Fibroblast of lung (primary cell): ENCODE data around the gene CAMTA1. TPM values are rescaled to one million over a fixed set of nuclear protein-coding genes. Genes with fewer than 3 reads are reported as not detected.

Source experiments
- DNase-seq, 2 donors: peaks; one replicate each; pipeline versions ENCODE4 v3.0.0 to v3.0.0-alpha.2; 2010; ENCODE audit warnings: low read depth in 2 of 2
- H2AFZ ChIP-seq: 2 replicates; pipeline ENCODE4 v1.5.1; 2012; ENCODE audit warnings: low read length, control low read depth, inconsistent platforms
- H3K27ac ChIP-seq: 2 replicates; pipeline ENCODE4 v1.5.1; 2011; ENCODE audit warnings: low read length, control low read depth; ENCODE audit not compliant: insufficient read depth
- H3K27me3 ChIP-seq: 2 replicates; pipeline ENCODE4 v1.5.1; 2011; ENCODE audit warnings: mild to moderate bottlenecking, low read length; ENCODE audit not compliant: control insufficient read depth, insufficient read depth
- H3K36me3 ChIP-seq: 2 replicates; pipeline ENCODE4 v1.5.1; 2011; ENCODE audit warnings: low read length; ENCODE audit not compliant: control insufficient read depth, insufficient read depth
- H3K4me1 ChIP-seq: 2 replicates; pipeline ENCODE4 v1.5.1; 2011; ENCODE audit warnings: low read length; ENCODE audit not compliant: control insufficient read depth, insufficient read depth; ENCODE audit errors: extremely low read depth
- H3K4me2 ChIP-seq: 2 replicates; pipeline ENCODE4 v1.5.1; 2011; ENCODE audit warnings: low read length, control low read depth; ENCODE audit not compliant: insufficient read depth; ENCODE audit errors: extremely low read depth
- H3K4me3 ChIP-seq, 4 experiments: fragments of 200-600 bp in 1 of 4; sonication (generic) in 1 of 4; replicated peaks in 1 of 4; 2 replicates each; pipeline ENCODE4 v1.5.1; 2011 to 2016; ENCODE audit warnings: low read length in 4 of 4, low read depth in 3 of 4, mild to moderate bottlenecking in 3 of 4, control low read depth in 2 of 4, inconsistent platforms in 1 of 4, mixed read lengths in 1 of 4; ENCODE audit not compliant: insufficient read depth in 1 of 4; ENCODE audit errors: control extremely low read depth in 1 of 4
- H3K79me2 ChIP-seq: 2 replicates; pipeline ENCODE4 v1.5.1; 2012; ENCODE audit warnings: mild to moderate bottlenecking, low read length, inconsistent platforms; ENCODE audit not compliant: control insufficient read depth, insufficient read depth
- H3K9ac ChIP-seq: 2 replicates; pipeline ENCODE4 v1.5.1; 2011; ENCODE audit warnings: mild to moderate bottlenecking, low read length, control low read depth; ENCODE audit not compliant: insufficient read depth
- H3K9me3 ChIP-seq: 2 replicates; pipeline ENCODE4 v1.5.1; 2012; ENCODE audit warnings: low read depth, low read length; ENCODE audit not compliant: control insufficient read depth, insufficient read depth
- H4K20me1 ChIP-seq: 2 replicates; pipeline ENCODE4 v1.5.1; 2011; ENCODE audit warnings: low read length; ENCODE audit not compliant: control insufficient read depth, insufficient read depth; ENCODE audit errors: extremely low read depth
- CTCF ChIP-seq, 2 donors: IDR thresholded peaks in 1 of 2; conservative IDR thresholded peaks in 1 of 2; 1 replicate in 1 of 2; 2 replicates in 1 of 2; pipeline ENCODE4 v1.5.1; 2011 to 2012; ENCODE audit warnings: low read length in 2 of 2, control low read depth in 1 of 2, inconsistent platforms in 1 of 2, low read depth in 1 of 2, mild to moderate bottlenecking in 1 of 2
- EZH2 ChIP-seq: IDR thresholded peaks from 2 replicates; pipeline ENCODE4 v1.5.1; 2012; ENCODE audit warnings: low read length, control low read depth, mild to moderate bottlenecking; ENCODE audit errors: missing control alignments
- polyA plus RNA-seq, 2 donors: library from polyadenylated mRNA; depleted of rRNA in 1 of 2; stranded (reverse) in 1 of 2; unstranded in 1 of 2; fragments of >200 nt; gene quantifications; 2 replicates each; pipeline ENCODE4 v1.2.1, GENCODE V29; 2011 to 2012; ENCODE audit warnings: missing spikeins in 1 of 2
- total RNA-seq: library from RNA; depleted of rRNA; stranded (reverse); fragments of >200 nt; gene quantifications from 2 replicates; pipeline ENCODE4 v1.2.1, GENCODE V29; 2014

Gene CAMTA1
- total and polyA plus RNA-seq, 2 donors (not counting 1 experiment from before 2014, with no cell fraction given): 47.6 to 86.0 TPM

GRCh38 chr1:7233646-7234470, 448.6 kb downstream of the CAMTA1 start:
- no peak overlapping the region for H2AFZ ChIP-seq
- no peaks in the 10 kb centered on the region for H3K9me3 ChIP-seq
- no peak overlapping the region for H3K9ac ChIP-seq
- H3K27me3 ChIP-seq: no peaks in the 10 kb centered on the region
- H3K79me2 ChIP-seq: no peaks in the 10 kb centered on the region
- H3K4me1 ChIP-seq: peaks cover 2% of the 10 kb centered on the region
- TF ChIP-seq EZH2 (no peak), CTCF (conservative IDR thresholded peaks at IDR 0.05 in 1 of 2, IDR thresholded peaks at IDR 0.05 in 1 of 2; ENCODE audit: low read depth in 1 of 2, low read length in 2 of 2) (no peak)
- no peak for DNase-seq
- H3K27ac ChIP-seq: no peak overlapping the region
- no peak overlapping the region for H3K4me2 ChIP-seq
- H3K36me3 ChIP-seq: no peaks in the 10 kb centered on the region
- H3K4me3 ChIP-seq: no peak overlapping the region
- no peaks in the 10 kb centered on the region for H4K20me1 ChIP-seq

- H3K27ac ChIP-seq: no peak overlapping the region
These were observed 449.2 kb downstream of the CAMTA1 start for GRCh38 chr1:7234471-7234755.

More at GRCh38 chr1:7234471-7234755, 449.2 kb downstream of the CAMTA1 start:
- no peak overlapping the region for H2AFZ ChIP-seq
- H3K79me2 ChIP-seq: no peaks in the 10 kb centered on the region
- no peaks in the 10 kb centered on the region for H3K9me3 ChIP-seq
- H3K36me3 ChIP-seq: no peaks in the 10 kb centered on the region
- H3K4me2 ChIP-seq: no peak overlapping the region
- DNase-seq: no peak
- no peaks in the 10 kb centered on the region for H3K27me3 ChIP-seq
- H4K20me1 ChIP-seq: no peaks in the 10 kb centered on the region
- no peak overlapping the region for H3K4me3 ChIP-seq
- H3K9ac ChIP-seq: no peak overlapping the region
- H3K4me1 ChIP-seq: peaks cover 2% of the 10 kb centered on the region
- TF ChIP-seq CTCF (conservative IDR thresholded peaks at IDR 0.05 in 1 of 2, IDR thresholded peaks at IDR 0.05 in 1 of 2; ENCODE audit: low read depth in 1 of 2, low read length in 2 of 2) (no peak), EZH2 (no peak)
